Activated CD4-positive, alpha-beta T cell treated with anti-CD3 and anti-CD28 coated beads, Interleukin-2, amount 50 U/mL, for 4 hours (primary cell): ENCODE results near the gene GDPD4.
"Not testable (repeated sequence)": the region's sequence is repeated elsewhere in the genome, so short reads cannot be mapped to it uniquely, and the experiment has no call there.

Experiments used
- DNase-seq, 2 experiments: peaks; one replicate each; pipeline ENCODE4 v3.0.0-alpha.2; 2020

Gene GDPD4

DNA sequence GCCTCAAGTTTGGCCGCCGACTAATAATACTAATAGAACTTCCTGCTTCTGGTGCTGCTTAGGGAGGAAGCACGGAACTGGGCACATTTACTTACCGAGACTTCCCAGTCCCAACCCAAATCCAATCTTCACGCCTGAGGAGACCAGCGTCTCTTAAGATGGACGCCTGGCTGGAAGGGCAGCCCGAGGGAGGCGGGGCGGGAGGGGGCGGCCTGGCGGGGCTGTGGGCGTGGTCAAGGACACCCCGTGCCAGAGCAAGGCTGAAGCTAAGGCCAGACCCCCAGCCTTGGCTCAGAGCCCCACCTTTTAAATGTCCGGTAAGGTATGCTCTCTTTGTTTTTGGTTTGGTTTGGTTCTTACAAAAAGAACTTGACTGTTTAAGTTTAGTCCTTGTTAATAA, at the start of gene GDPD4:
Gene GDPD4, minus strand, starts transcription at position 177 of the 400 bp plus-strand sequence. CDS start 16,549 bp downstream, outside the sequence.
- no peak for DNase-seq

- no peak for DNase-seq
Measured at GRCh38 chr11:77347948-77348347, 46.5 kb upstream of the GDPD4 start.

- DNase-seq = no peak
Measured at GRCh38 chr11:77346906-77347603, 45.6 kb upstream of the GDPD4 start.

DNA sequence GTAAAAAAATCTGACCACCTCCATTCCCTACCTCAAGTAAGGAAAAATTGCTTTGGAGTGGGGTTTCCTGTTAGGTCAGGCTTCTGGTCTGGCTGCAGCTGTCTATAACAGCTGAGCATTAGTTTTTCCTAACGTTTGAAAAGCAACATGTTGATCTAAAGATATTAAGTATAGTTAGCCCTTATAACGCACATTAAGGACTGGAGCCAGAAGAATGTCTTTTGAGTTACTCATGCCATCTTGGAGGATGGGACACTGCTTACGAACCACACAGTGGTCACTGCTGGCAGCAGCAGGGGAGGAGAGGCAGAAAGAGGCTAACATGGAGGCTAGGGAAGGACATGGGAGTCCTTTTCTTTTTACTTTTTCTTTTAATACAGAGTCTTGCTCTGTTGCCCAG, 44.1 kb upstream of the GDPD4 start:
- DNase-seq = no peak

- DNase-seq = no peak
Measured at GRCh38 chr11:77340501-77340900, 39.0 kb upstream of the GDPD4 start.

DNA sequence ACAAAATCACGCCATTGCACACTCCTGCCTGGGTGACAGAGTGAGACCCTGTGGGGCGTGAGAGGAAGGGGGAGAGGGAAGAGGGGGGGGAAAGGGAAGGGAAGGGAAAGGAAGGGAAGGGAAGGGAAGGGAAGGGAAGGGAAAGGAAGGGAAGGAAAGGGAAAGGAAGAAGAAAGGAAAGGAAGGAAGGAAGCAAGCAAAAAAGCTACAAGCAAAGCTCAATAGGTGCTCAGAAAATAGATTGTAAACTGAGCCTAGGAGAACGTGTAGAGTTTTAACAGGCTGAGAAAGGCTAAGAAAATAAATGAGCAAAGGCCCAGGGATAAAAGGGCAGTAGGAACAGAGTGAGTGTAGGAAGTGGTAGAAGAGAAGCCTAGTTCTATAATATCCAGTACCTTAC, 30.8 kb upstream of the GDPD4 start:
- DNase-seq = no peak

- no peak for DNase-seq
Measured at GRCh38 chr11:77325159-77325558, 23.7 kb upstream of the GDPD4 start.

DNA sequence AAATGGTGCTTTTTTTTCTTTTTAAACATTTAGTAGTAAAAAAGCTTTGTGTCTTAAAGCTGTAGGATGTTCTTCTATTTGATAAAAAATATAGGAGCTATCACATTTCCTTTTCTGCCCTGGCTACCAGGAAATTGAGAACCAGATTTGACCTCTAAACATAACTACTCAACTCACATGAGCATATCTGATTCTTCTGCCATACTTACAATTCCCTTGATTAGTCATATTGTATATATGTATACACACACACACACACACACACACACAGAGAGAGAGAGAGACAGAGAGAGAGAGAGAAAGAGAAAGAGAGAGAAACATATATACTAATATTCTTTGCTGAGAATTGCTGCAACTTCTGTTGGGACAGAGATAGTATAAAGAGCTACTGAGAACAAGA, 23.0 kb upstream of the GDPD4 start:
- no peak for DNase-seq

- no peak for DNase-seq
Measured at GRCh38 chr11:77322926-77323590, 21.6 kb upstream of the GDPD4 start.

- DNase-seq = no peak
Measured at GRCh38 chr11:77322506-77322905, 21.0 kb upstream of the GDPD4 start.

DNA sequence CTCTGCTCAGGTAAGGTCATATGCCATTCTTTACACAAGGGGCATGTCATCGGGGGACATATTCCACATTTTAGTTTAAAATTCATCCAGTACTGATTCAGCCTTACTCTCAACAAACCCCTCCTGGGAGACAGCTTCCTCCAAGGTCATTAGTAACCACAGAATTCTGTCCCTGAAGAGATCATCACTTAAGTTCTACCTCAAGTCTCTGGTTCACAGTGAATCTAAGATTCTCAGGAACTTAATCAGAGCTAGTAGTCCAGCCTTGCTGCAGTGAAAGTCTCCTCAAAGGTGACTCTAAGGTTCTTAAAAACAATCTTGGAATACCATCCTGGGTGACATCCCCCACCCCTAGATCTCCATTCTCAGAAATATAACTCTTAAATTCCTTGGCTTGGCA, 18.9 kb upstream of the GDPD4 start:
- DNase-seq = no peak

DNA sequence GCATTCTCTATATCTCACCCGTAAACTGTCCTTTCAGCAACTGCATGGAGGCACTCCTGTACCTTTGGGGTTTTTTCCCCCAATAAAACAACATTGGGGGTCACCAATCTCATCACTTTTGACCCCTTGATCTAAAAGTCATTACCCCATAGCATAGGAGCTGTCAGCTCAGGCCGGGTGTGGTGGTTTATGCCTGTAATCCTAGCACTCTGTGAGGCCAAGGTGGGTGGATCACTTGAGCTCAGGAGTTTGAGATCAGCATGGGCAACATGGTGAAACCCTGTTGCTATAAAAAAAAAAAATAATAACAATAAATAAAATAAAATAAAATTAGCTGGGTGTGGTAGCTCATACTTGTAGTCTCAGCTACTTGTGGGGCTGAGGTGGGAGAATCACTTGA, 17.1 kb upstream of the GDPD4 start:
- DNase-seq = no peak

GRCh38 chr11:77316733-77317342, 15.4 kb upstream of the GDPD4 start:
- no peak for DNase-seq

DNA sequence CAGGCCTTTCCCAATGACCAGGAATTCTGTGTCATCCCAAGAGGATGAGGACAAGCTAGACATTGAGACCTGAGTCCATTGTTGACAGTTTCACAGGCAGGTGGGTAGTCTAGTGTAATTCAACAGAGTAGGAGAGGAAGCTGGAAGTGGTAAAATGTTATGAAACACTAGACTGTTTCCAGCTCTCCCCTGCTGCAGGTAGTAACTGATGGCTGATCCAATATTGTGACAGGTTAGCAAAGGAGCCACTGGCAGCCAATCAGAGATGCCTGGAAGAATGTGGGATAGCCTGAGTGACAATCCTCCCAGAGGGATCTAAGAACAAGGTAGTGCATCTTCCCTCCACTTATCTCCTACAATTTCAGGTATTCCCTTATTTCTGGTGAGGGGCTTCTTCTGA, 10.6 kb upstream of the GDPD4 start:
- no peak for DNase-seq

- no peak for DNase-seq
Measured at GRCh38 chr11:77311701-77312100, 10.2 kb upstream of the GDPD4 start.

DNA sequence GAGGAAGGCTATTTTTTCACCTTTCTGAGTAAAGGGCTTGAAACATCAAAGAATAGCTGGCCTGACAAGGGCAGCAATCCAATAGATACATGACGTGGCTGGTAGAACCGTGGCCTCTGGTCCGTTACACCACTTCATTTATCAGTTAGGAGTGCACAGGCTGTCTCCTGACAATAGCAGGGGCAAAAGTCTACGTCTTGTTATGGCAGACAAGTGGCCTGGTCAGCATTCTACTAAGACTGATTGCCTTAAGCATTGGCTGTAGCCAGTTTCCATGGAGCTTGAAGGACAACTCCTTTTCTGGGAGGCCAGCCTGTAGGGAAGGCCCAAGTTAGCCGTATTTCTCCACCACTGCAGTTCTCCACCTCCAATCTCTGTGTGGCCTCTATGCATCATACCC, 9.2 kb upstream of the GDPD4 start:
- DNase-seq = no peak

GRCh38 chr11:77309401-77310085, 8.1 kb upstream of the GDPD4 start:
- no peak for DNase-seq

DNA sequence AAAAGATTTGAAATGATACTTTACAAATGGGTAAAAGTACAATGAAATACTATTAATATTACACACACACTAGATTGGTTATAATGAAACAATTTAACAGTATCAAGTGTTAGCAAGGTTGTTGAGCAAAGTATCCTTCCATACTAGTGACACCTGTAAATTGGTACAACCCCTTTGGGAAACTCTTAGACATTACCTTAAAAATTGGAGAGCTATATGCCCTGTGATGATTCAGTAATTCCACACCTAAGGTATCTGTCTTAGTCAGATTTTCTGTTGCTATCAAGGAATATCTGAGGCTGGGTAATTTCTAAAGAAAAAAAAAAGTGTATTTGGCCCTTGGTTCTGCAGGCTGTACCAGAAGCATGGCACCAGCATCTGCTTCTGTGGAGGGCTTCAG, 7.4 kb upstream of the GDPD4 start:
- DNase-seq = no peak

- no peak for DNase-seq
Measured at GRCh38 chr11:77303328-77303727, 1.8 kb upstream of the GDPD4 start.

DNA sequence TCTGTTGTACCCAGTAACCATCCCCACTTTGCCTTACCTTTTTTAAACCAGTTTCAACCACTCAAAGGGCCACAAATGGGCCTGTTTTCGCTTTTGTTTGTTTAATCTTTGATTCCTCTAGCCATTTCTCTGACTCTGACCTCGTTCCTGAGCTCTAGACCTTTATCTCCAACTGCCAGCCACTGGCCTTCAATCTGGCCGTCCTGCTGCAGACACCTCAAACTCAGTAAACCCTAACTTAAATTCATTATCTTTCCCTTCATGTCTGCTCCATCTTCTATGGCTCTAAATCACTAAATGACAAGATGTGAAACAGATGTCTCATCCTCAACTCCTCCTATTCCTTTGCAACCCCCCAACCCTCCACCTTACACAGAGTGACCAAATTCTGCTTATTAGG, 1.3 kb upstream of the GDPD4 start:
- no peak for DNase-seq

DNA sequence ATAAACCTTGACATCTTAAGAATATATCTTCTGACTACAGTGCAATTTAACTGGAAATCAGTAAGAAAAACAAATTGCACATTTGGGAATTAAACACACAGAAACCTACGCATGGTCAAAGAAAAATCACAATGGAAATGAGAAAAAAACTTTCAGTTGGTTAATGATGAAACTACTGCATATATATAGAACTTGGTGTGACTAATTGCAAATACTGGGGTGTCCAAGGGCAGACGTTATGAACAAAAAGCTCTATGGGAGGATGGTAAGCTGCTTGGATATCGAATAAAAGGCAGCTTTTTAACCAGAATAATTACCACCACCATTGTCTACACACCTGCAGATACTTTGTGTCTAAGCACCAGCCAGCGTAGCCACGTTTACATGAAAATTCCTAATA, 791 bp downstream of the GDPD4 start:
- no peak for DNase-seq

GRCh38 chr11:77300028-77300427, 1.5 kb downstream of the GDPD4 start:
- DNase-seq = not testable (repeated sequence)

DNA sequence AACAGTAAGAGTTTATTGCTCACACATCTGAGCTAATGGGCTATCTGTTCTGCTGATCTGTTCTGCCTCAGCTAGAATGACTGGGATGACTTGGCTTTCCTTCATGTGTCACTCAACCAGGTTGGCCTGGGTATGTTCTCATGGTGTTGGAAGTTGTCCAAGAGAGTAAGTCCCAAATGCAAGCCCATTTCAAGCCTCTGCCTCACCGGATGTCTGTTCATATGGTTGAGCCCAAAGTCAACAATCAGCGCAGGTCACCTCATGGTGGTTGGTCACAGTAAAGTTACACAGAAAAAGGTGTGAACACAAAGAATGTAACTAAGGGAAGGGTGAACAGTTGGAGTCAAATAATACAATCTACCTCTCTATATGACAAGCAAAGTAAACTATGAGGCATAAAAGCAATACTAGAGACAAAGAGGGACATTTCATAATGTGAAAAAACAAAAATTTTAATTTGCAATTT, 1.9 kb downstream of the GDPD4 start:
- no peak for DNase-seq

DNA sequence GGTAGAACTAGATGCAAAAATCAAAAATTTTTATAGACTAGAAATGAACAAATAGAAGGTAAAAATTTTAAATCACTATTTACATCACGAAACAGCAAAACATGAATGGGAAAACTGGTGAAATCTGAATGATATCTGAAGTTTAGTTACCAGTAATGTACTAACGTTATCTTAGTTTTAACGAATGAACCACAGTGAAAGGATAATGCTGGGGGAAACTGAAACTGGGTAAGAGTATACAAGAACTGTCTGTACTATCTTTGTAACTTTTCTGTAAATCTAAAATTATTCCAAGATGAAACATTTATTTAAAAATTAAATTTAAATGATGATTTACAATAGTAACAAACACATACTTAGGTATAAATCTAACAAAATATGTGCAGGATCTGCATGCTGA, 7.4 kb downstream of the GDPD4 start:
- no peak for DNase-seq
